ENCODE data around the gene RBM19. TPM values are rescaled to one million over a fixed set of nuclear protein-coding genes. Genes with fewer than 3 reads are reported as not detected.

RBM19 gene
- total RNA-seq, 1 experiment from 2014 or later = 47.2 TPM

- Mint-ChIP-seq H3K27me3 (ENCODE audit: unreplicated experiment) (peaks cover 74% of the 10 kb centered on the region), H3K4me1 (ENCODE audit: low read depth, unreplicated experiment) (no peaks in the 10 kb centered on the region), H3K36me3 (ENCODE audit: insufficient read depth, unreplicated experiment) (no peaks in the 10 kb centered on the region), H3K27ac (ENCODE audit: unreplicated experiment) (no peak overlapping the region), H3K9me3 (ENCODE audit: low read depth, unreplicated experiment) (no peaks in the 10 kb centered on the region), H3K4me3 (ENCODE audit: low read depth, unreplicated experiment) (no peak overlapping the region)
- intact Hi-C loops (cut with micrococcal nuclease; ENCODE audit: unreplicated experiment) = loop anchor here (1.0 to 5.0 kb wide), 6 partner anchors 496 to 1937 kb away; no protein-coding TSS in a partner anchor
- BruUV-seq (replicated peaks) = no TSS peak
- no peak for DNase-seq
- CTCF ChIA-PET = interaction anchor here (0.6 to 1.4 kb wide), 9 partner anchors 14 to 1892 kb away, joined by 3 to 21 read pairs (median 4); partner anchors contain the start of gene RBM19
- TF ChIP-seq, protein P1, sequence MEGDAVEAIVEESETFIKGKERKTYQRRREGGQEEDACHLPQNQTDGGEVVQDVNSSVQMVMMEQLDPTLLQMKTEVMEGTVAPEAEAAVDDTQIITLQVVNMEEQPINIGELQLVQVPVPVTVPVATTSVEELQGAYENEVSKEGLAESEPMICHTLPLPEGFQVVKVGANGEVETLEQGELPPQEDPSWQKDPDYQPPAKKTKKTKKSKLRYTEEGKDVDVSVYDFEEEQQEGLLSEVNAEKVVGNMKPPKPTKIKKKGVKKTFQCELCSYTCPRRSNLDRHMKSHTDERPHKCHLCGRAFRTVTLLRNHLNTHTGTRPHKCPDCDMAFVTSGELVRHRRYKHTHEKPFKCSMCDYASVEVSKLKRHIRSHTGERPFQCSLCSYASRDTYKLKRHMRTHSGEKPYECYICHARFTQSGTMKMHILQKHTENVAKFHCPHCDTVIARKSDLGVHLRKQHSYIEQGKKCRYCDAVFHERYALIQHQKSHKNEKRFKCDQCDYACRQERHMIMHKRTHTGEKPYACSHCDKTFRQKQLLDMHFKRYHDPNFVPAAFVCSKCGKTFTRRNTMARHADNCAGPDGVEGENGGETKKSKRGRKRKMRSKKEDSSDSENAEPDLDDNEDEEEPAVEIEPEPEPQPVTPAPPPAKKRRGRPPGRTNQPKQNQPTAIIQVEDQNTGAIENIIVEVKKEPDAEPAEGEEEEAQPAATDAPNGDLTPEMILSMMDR (IDR thresholded peaks at IDR 0.05; ENCODE audit: unreplicated experiment) = no peak
Observed at GRCh38 chr12:113980054-113980453, 13.9 kb upstream of the RBM19 start.

- Mint-ChIP-seq H3K4me3 (ENCODE audit: low read depth, unreplicated experiment) (no peak overlapping the region), H3K27me3 (ENCODE audit: unreplicated experiment) (peaks cover 81% of the 10 kb centered on the region), H3K9me3 (ENCODE audit: low read depth, unreplicated experiment) (no peaks in the 10 kb centered on the region), H3K27ac (ENCODE audit: unreplicated experiment) (no peak overlapping the region), H3K36me3 (ENCODE audit: insufficient read depth, unreplicated experiment) (no peaks in the 10 kb centered on the region), H3K4me1 (ENCODE audit: low read depth, unreplicated experiment) (no peaks in the 10 kb centered on the region)
- no TSS peak for BruUV-seq (replicated peaks)
- CTCF ChIA-PET = no interaction called here
- DNase-seq = no peak
- TF ChIP-seq, protein P1 (IDR thresholded peaks at IDR 0.05; ENCODE audit: unreplicated experiment) = no peak
- intact Hi-C loops (cut with micrococcal nuclease; ENCODE audit: unreplicated experiment) = no loop called here
Observed at GRCh38 chr12:113978080-113978479, 12.0 kb upstream of the RBM19 start.

- intact Hi-C loops (cut with micrococcal nuclease; ENCODE audit: unreplicated experiment) = no loop called here
- Mint-ChIP-seq H3K9me3 (ENCODE audit: low read depth, unreplicated experiment) (no peaks in the 10 kb centered on the region), H3K36me3 (ENCODE audit: insufficient read depth, unreplicated experiment) (no peaks in the 10 kb centered on the region), H3K4me1 (ENCODE audit: low read depth, unreplicated experiment) (no peaks in the 10 kb centered on the region), H3K27ac (ENCODE audit: unreplicated experiment) (no peak overlapping the region), H3K4me3 (ENCODE audit: low read depth, unreplicated experiment) (no peak overlapping the region), H3K27me3 (ENCODE audit: unreplicated experiment) (peaks cover 73% of the 10 kb centered on the region)
- no peak for DNase-seq
- TF ChIP-seq, protein P1 (IDR thresholded peaks at IDR 0.05; ENCODE audit: unreplicated experiment) = no peak
- BruUV-seq (replicated peaks) = no TSS peak
- CTCF ChIA-PET = no interaction called here
Observed at GRCh38 chr12:113974006-113974405, 7.9 kb upstream of the RBM19 start.

DNA sequence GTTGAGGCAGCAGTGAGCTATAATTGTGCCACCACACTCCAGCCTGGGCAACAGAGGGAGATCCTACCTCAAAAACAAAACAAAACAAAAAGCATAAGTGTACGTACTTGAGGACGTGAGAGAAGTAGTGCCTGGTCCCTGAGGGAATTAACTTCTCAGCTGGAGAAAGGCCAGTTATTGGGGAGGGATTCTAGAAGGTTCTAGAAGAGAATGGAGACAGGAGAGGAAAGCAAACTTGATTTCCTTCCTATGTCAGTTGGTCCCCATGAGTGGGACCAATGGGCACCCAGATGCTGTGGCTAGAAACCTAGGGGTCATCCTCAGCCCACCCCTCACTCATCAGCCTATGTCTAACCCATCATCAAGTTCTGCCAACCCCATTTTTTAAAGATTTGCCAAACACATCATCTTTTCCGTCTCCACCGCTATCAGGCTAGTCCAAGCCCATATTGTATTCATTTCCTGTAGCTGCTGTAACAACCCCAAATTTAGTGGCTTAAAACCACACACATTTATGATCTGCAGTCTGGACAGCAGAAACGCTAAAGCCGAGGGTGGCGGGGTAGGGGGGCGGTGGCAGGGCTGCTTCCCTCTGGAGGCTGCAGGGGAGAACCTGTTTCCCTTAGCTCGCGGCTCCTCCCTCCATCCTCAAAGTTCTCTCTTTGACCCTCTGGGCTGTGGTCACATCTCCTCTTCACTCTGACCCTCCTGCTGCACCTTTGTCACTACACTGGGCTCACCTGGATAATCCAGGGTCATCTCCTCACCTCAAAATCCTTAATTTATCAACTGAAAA, 7.2 kb upstream of the RBM19 start:
- BruUV-seq (replicated peaks) = no TSS peak
- intact Hi-C loops (cut with micrococcal nuclease; ENCODE audit: unreplicated experiment) = no loop called here
- Mint-ChIP-seq H3K9me3 (ENCODE audit: low read depth, unreplicated experiment) (no peaks in the 10 kb centered on the region), H3K27me3 (ENCODE audit: unreplicated experiment) (peaks cover 78% of the 10 kb centered on the region), H3K27ac (ENCODE audit: unreplicated experiment) (no peak overlapping the region), H3K4me3 (ENCODE audit: low read depth, unreplicated experiment) (no peak overlapping the region), H3K36me3 (ENCODE audit: insufficient read depth, unreplicated experiment) (no peaks in the 10 kb centered on the region), H3K4me1 (ENCODE audit: low read depth, unreplicated experiment) (no peaks in the 10 kb centered on the region)
- CTCF ChIA-PET = no interaction called here
- DNase-seq = no peak
- TF ChIP-seq, protein P1 (IDR thresholded peaks at IDR 0.05; ENCODE audit: unreplicated experiment) = no peak

Measured in Calu3 (cell line).